Ishikawa (cell line): Measurements from ENCODE around the gene HYAL4.

ENCODE experiments used
- CEBPB ChIP-seq: IDR thresholded peaks from 2 replicates; pipeline ENCODE4 v1.6.1; 2012
- CREB1 ChIP-seq: IDR thresholded peaks from 2 replicates; pipeline ENCODE4 v1.6.1; 2012; ENCODE audit warnings: low read depth
- EGR1 ChIP-seq: IDR thresholded peaks from 2 replicates; pipeline ENCODE4 v1.6.1; 2012
- EP300 ChIP-seq: IDR thresholded peaks from 2 replicates; pipeline ENCODE4 v1.6.1; 2012; ENCODE audit warnings: borderline replicate concordance
- FOXM1 ChIP-seq: IDR thresholded peaks from 2 replicates; pipeline ENCODE4 v1.6.1; 2012; ENCODE audit warnings: low read depth, borderline replicate concordance
- NFIC ChIP-seq: IDR thresholded peaks from 2 replicates; pipeline ENCODE4 v1.6.1; 2012
- RAD21 ChIP-seq: IDR thresholded peaks from 2 replicates; pipeline ENCODE4 v1.6.1; 2012; ENCODE audit warnings: low read depth
- TAF1 ChIP-seq: IDR thresholded peaks from 2 replicates; pipeline ENCODE4 v1.6.1; 2012; ENCODE audit warnings: low read depth, mild to moderate bottlenecking
- TCF12 ChIP-seq: IDR thresholded peaks from 2 replicates; pipeline ENCODE4 v1.6.1; 2012; ENCODE audit warnings: low read depth
- TEAD4 ChIP-seq: IDR thresholded peaks from 2 replicates; pipeline ENCODE4 v1.6.1; 2012
- YY1 ChIP-seq: IDR thresholded peaks from 2 replicates; pipeline ENCODE4 v1.6.1; 2012; ENCODE audit warnings: low read depth
- ZBTB7A ChIP-seq: IDR thresholded peaks from 2 replicates; pipeline ENCODE4 v1.6.1; 2012; ENCODE audit warnings: low read depth
- TF ChIP-seq, protein P1 (sequence below): IDR thresholded peaks from 2 replicates; pipeline ENCODE4 v1.6.1; 2012
- TF ChIP-seq, protein P2 (sequence below): IDR thresholded peaks from 2 replicates; pipeline ENCODE4 v1.6.1; 2012; ENCODE audit warnings: low read depth, mild to moderate bottlenecking
- TF ChIP-seq, protein P3 (sequence below): IDR thresholded peaks from 2 replicates; pipeline ENCODE4 v1.6.1; 2012

HYAL4 gene, protein sequence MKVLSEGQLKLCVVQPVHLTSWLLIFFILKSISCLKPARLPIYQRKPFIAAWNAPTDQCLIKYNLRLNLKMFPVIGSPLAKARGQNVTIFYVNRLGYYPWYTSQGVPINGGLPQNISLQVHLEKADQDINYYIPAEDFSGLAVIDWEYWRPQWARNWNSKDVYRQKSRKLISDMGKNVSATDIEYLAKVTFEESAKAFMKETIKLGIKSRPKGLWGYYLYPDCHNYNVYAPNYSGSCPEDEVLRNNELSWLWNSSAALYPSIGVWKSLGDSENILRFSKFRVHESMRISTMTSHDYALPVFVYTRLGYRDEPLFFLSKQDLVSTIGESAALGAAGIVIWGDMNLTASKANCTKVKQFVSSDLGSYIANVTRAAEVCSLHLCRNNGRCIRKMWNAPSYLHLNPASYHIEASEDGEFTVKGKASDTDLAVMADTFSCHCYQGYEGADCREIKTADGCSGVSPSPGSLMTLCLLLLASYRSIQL

DNA sequence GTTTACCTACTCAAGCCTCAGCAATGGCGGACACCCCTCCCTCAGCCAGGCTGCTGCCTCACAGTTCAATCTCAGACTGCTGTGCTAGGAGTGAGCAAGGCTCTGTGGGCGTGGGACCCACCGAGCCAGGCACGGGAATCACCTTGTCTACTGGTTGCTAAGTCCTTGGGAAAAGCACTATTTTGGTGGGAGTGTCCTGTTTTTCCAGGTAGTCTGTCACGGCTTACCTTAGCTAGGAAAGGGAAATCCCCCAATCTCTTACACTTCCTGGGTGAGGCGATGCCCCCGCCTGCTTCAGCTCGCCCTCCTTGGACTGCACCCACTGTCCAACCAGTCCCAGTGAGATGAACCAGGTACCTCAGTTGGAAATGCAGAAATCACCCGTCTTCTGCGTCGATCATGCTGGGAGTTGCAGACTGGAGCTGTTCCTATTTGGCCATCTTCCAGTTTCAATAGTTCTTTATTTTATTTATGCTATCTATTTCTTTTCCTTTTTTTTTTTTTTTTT is at the start of gene HYAL4:
Gene HYAL4 (plus strand): TSS at position 458 of the 508 bp plus-strand sequence. CDS start 23,105 bp downstream, outside the sequence.
- TF ChIP-seq ZBTB7A (no peak), YY1 (no peak), CREB1 (no peak), TCF12 (no peak), RAD21 (no peak), FOXM1 (no peak), CEBPB (no peak), NFIC (no peak), TEAD4 (no peak)
- TF ChIP-seq, protein P1, sequence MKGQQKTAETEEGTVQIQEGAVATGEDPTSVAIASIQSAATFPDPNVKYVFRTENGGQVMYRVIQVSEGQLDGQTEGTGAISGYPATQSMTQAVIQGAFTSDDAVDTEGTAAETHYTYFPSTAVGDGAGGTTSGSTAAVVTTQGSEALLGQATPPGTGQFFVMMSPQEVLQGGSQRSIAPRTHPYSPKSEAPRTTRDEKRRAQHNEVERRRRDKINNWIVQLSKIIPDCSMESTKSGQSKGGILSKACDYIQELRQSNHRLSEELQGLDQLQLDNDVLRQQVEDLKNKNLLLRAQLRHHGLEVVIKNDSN: no peak
- TF ChIP-seq, protein P2, sequence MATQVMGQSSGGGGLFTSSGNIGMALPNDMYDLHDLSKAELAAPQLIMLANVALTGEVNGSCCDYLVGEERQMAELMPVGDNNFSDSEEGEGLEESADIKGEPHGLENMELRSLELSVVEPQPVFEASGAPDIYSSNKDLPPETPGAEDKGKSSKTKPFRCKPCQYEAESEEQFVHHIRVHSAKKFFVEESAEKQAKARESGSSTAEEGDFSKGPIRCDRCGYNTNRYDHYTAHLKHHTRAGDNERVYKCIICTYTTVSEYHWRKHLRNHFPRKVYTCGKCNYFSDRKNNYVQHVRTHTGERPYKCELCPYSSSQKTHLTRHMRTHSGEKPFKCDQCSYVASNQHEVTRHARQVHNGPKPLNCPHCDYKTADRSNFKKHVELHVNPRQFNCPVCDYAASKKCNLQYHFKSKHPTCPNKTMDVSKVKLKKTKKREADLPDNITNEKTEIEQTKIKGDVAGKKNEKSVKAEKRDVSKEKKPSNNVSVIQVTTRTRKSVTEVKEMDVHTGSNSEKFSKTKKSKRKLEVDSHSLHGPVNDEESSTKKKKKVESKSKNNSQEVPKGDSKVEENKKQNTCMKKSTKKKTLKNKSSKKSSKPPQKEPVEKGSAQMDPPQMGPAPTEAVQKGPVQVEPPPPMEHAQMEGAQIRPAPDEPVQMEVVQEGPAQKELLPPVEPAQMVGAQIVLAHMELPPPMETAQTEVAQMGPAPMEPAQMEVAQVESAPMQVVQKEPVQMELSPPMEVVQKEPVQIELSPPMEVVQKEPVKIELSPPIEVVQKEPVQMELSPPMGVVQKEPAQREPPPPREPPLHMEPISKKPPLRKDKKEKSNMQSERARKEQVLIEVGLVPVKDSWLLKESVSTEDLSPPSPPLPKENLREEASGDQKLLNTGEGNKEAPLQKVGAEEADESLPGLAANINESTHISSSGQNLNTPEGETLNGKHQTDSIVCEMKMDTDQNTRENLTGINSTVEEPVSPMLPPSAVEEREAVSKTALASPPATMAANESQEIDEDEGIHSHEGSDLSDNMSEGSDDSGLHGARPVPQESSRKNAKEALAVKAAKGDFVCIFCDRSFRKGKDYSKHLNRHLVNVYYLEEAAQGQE: no peak
- TF ChIP-seq, protein P3, sequence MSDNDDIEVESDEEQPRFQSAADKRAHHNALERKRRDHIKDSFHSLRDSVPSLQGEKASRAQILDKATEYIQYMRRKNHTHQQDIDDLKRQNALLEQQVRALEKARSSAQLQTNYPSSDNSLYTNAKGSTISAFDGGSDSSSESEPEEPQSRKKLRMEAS: no peak

DNA sequence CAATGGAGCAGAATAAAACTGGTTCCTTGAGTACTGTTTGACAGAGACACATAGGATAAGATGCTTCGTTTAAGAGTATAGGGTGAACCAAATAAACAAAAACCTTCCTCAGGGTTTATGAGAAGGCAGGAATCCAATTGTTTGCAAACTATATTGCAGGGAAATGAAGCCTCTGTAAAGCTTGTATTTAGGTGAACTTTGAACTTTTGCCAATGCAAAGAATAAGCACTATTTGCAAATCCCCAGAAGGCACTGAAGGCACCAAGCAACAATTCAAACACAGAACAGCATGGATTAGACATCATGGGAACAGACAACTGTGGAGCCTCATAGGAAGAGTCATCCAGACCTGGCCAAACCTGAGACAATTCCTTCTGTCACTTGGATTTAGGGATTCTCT is 49.1 kb upstream of the HYAL4 start:
- TF ChIP-seq NFIC (no peak), RAD21 (no peak), ZBTB7A (no peak), TAF1 (no peak), TCF12 (no peak), YY1 (no peak), FOXM1 (no peak), EP300 (no peak), TEAD4 (no peak), CREB1 (no peak), EGR1 (no peak), CEBPB (no peak)
- TF ChIP-seq, protein P1: no peak
- TF ChIP-seq, protein P3: no peak
- TF ChIP-seq, protein P2: no peak

DNA sequence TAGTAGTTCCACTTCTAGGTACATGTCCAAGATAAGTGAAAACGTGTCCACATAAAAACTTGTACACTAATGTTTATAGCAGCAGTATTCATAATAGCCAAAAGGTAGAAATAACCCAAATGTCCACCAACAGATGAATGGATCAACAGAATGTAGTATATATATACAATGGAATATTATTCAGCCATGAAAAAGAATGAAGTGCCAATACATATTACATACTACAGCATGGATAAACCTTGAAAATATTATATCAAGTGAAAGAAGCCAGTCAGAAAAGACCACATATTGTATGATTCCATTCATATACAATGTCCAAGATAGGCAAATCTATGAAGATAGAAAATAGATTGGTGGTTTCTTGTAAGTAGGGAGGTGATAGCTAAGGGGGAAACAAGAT is 48.4 kb upstream of the HYAL4 start:
- TF ChIP-seq RAD21 (no peak), TCF12 (no peak), TAF1 (no peak), CEBPB (no peak), ZBTB7A (no peak), FOXM1 (no peak), CREB1 (no peak), NFIC (no peak), YY1 (no peak), EP300 (no peak), TEAD4 (no peak), EGR1 (no peak)
- TF ChIP-seq, protein P1: no peak
- TF ChIP-seq, protein P2: no peak
- TF ChIP-seq, protein P3: no peak
